IPS-18a (cell line): ENCODE measurements around the gene PCDHGB3.
"Not testable (repeated sequence)": the region's sequence is repeated elsewhere in the genome, so short reads cannot be mapped to it uniquely, and the experiment has no call there.

Experiments used
- H3K27ac ChIP-seq: one replicate; pipeline ENCODE4 v1.5.1; 2013; ENCODE audit warnings: low read length
- H3K27me3 ChIP-seq: one replicate; pipeline ENCODE4 v1.6.1; 2013; ENCODE audit warnings: mild to moderate bottlenecking, low read length; ENCODE audit not compliant: control insufficient read depth, insufficient read depth
- H3K36me3 ChIP-seq: one replicate; pipeline ENCODE4 v1.6.1; 2013; ENCODE audit warnings: low read depth, low read length; ENCODE audit not compliant: control insufficient read depth
- H3K4me1 ChIP-seq: one replicate; pipeline ENCODE4 v1.6.1; 2013; ENCODE audit warnings: low read depth, low read length; ENCODE audit not compliant: control insufficient read depth
- H3K4me3 ChIP-seq: one replicate; pipeline ENCODE4 v1.5.1; 2013; ENCODE audit warnings: low read length
- H3K9ac ChIP-seq: one replicate; pipeline ENCODE4 v1.6.1; 2013; ENCODE audit warnings: mild to moderate bottlenecking, low read length, moderate library complexity
- H3K9me3 ChIP-seq: one replicate; pipeline ENCODE4 v1.6.1; 2013; ENCODE audit warnings: low read depth, low read length; ENCODE audit not compliant: control insufficient read depth

Gene PCDHGB3

GRCh38 chr5:141343953-141344463 is 26.0 kb upstream of the PCDHGB3 start:
- H3K4me3 ChIP-seq, result no peak overlapping the region
- H3K36me3 ChIP-seq, result no peaks in the 10 kb centered on the region
- no peak overlapping the region for H3K27ac ChIP-seq
- H3K9ac ChIP-seq, result no peak overlapping the region
- H3K9me3 ChIP-seq, result peaks cover 32% of the 10 kb centered on the region
- H3K27me3 ChIP-seq, result no peaks in the 10 kb centered on the region
- no peaks in the 10 kb centered on the region for H3K4me1 ChIP-seq

GRCh38 chr5:141345327-141345726 is 24.7 kb upstream of the PCDHGB3 start:
- no peaks in the 10 kb centered on the region for H3K4me1 ChIP-seq
- H3K27me3 ChIP-seq, result no peaks in the 10 kb centered on the region
- peaks cover 21% of the 10 kb centered on the region for H3K9me3 ChIP-seq
- no peaks in the 10 kb centered on the region for H3K36me3 ChIP-seq
- H3K9ac ChIP-seq, result no peak overlapping the region
- H3K27ac ChIP-seq, result no peak overlapping the region
- no peak overlapping the region for H3K4me3 ChIP-seq

- H3K4me1 ChIP-seq, H3K27me3 ChIP-seq, H3K36me3 ChIP-seq, H3K9ac ChIP-seq, H3K27ac ChIP-seq, H3K4me3 ChIP-seq: not testable (repeated sequence)
- peaks cover 19% of the 10 kb centered on the region for H3K9me3 ChIP-seq
Measured at GRCh38 chr5:141346017-141346416, 24.0 kb upstream of the PCDHGB3 start.

GRCh38 chr5:141349917-141350619 is 20.0 kb upstream of the PCDHGB3 start, which contains the start of gene PCDHGB1:
TSS of gene PCDHGB1 (plus strand) at chr5:141350099. CDS start at chr5:141350261, 162 bp downstream.
- H3K4me3 ChIP-seq, result peak within 1 kb of the TSS; percentile 42

GRCh38 chr5:141351591-141351990 is 18.5 kb upstream of the PCDHGB3 start:
- no peaks in the 10 kb centered on the region for H3K36me3 ChIP-seq
- H3K9ac ChIP-seq, result no peak overlapping the region
- H3K27ac ChIP-seq, result no peak overlapping the region
- no peak overlapping the region for H3K4me3 ChIP-seq
- no peaks in the 10 kb centered on the region for H3K27me3 ChIP-seq
- peaks cover 14% of the 10 kb centered on the region for H3K9me3 ChIP-seq
- no peaks in the 10 kb centered on the region for H3K4me1 ChIP-seq

More at GRCh38 chr5:141349917-141350619, 20.0 kb upstream of the PCDHGB3 start, which contains the start of gene PCDHGB1:
- no peaks in the 10 kb centered on the region for H3K4me1 ChIP-seq
- H3K9ac ChIP-seq, result peak within 1 kb of the TSS; percentile 19
- H3K27ac ChIP-seq, result no peak within 1 kb of the TSS
- peaks cover 12% of the 10 kb centered on the region for H3K9me3 ChIP-seq
- H3K36me3 ChIP-seq, result no peaks in the 10 kb centered on the region
- no peaks in the 10 kb centered on the region for H3K27me3 ChIP-seq

GRCh38 chr5:141354900-141355469 is 15.1 kb upstream of the PCDHGB3 start, which contains the start of gene PCDHGA4:
TSS of gene PCDHGA4 (plus strand) at chr5:141355021. CDS start at chr5:141355108, 87 bp downstream.
- no peaks in the 10 kb centered on the region for H3K36me3 ChIP-seq
- peaks cover 21% of the 10 kb centered on the region for H3K9me3 ChIP-seq
- H3K9ac ChIP-seq, result no peak within 1 kb of the TSS
- no peaks in the 10 kb centered on the region for H3K4me1 ChIP-seq
- no peak within 1 kb of the TSS for H3K4me3 ChIP-seq
- no peaks in the 10 kb centered on the region for H3K27me3 ChIP-seq
- no peak within 1 kb of the TSS for H3K27ac ChIP-seq

- Histone ChIP-seq H3K27ac (no peak overlapping the region), H3K27me3 (no peaks in the 10 kb centered on the region), H3K9ac (no peak overlapping the region), H3K36me3 (no peaks in the 10 kb centered on the region), H3K4me1 (no peaks in the 10 kb centered on the region), H3K9me3 (peaks cover 26% of the 10 kb centered on the region), H3K4me3 (no peak overlapping the region)
Measured at GRCh38 chr5:141355641-141356040, 14.4 kb upstream of the PCDHGB3 start.

GRCh38 chr5:141356133-141356532 is 13.9 kb upstream of the PCDHGB3 start:
- no peak overlapping the region for H3K4me3 ChIP-seq
- no peak overlapping the region for H3K27ac ChIP-seq
- no peak overlapping the region for H3K9ac ChIP-seq
- H3K27me3 ChIP-seq, result no peaks in the 10 kb centered on the region
- no peaks in the 10 kb centered on the region for H3K4me1 ChIP-seq
- peaks cover 30% of the 10 kb centered on the region for H3K9me3 ChIP-seq
- no peaks in the 10 kb centered on the region for H3K36me3 ChIP-seq

GRCh38 chr5:141356950-141357349 is 13.1 kb upstream of the PCDHGB3 start:
- Histone ChIP-seq H3K9me3 (peaks cover 34% of the 10 kb centered on the region), H3K4me3 (no peak overlapping the region), H3K9ac (no peak overlapping the region), H3K36me3 (no peaks in the 10 kb centered on the region), H3K27me3 (no peaks in the 10 kb centered on the region), H3K4me1 (no peaks in the 10 kb centered on the region), H3K27ac (no peak overlapping the region)

- H3K36me3 ChIP-seq, result no peaks in the 10 kb centered on the region
- H3K9ac ChIP-seq, result no peak within 1 kb of the TSS
- peaks cover 29% of the 10 kb centered on the region for H3K9me3 ChIP-seq
- no peaks in the 10 kb centered on the region for H3K27me3 ChIP-seq
- no peak within 1 kb of the TSS for H3K27ac ChIP-seq
- H3K4me1 ChIP-seq, result no peaks in the 10 kb centered on the region
- H3K4me3 ChIP-seq, result no peak within 1 kb of the TSS
Measured at GRCh38 chr5:141359790-141360426, 10.1 kb upstream of the PCDHGB3 start, which contains the start of gene PCDHGB2. TSS of gene PCDHGB2 (plus strand) at chr5:141359994. CDS start at chr5:141360136, 142 bp downstream.

- H3K9ac ChIP-seq, result no peak overlapping the region
- no peaks in the 10 kb centered on the region for H3K36me3 ChIP-seq
- peaks cover 34% of the 10 kb centered on the region for H3K9me3 ChIP-seq
- H3K4me3 ChIP-seq, result no peak overlapping the region
- no peaks in the 10 kb centered on the region for H3K27me3 ChIP-seq
- no peak overlapping the region for H3K27ac ChIP-seq
- H3K4me1 ChIP-seq, result no peaks in the 10 kb centered on the region
Measured at GRCh38 chr5:141360685-141361084, 9.4 kb upstream of the PCDHGB3 start.
